Upper lobe of right lung (tissue), 1 donor: Measurements from ENCODE around the gene SYT1. TPM values are rescaled to one million over a fixed set of nuclear protein-coding genes. Genes with fewer than 3 reads are reported as not detected.
A peak's percentile ranks its signal among the peaks of the same experiment; 100 is the strongest.

ENCODE experiments used
- ATAC-seq: fragments of 200-7000 bp; cut with Tn5 transposase; one replicate; pipeline ENCODE4 v1.9.1; 2020; ENCODE audit warnings: mild to moderate bottlenecking, moderate library complexity
- DNase-seq: peaks from one replicate; pipeline ENCODE4 v3.0.0-alpha.2; 2020
- H3K27ac ChIP-seq: fragments of 200-600 bp; one replicate; pipeline ENCODE4 v1.8.0; 2022
- H3K27me3 ChIP-seq: fragments of 200-600 bp; one replicate; pipeline ENCODE4 v1.8.0; 2022; ENCODE audit warnings: mild to moderate bottlenecking
- H3K36me3 ChIP-seq: fragments of 200-600 bp; one replicate; pipeline ENCODE4 v1.8.0; 2022
- H3K4me1 ChIP-seq: fragments of 200-600 bp; one replicate; pipeline ENCODE4 v1.8.0; 2022
- H3K4me3 ChIP-seq: fragments of 200-600 bp; one replicate; pipeline ENCODE4 v1.8.0; 2022; ENCODE audit warnings: mild to moderate bottlenecking
- H3K9me3 ChIP-seq: fragments of 200-600 bp; one replicate; pipeline ENCODE4 v1.8.0; 2022
- intact Hi-C: fragments of 100-400 bp; cut with DNase I; formaldehyde crosslinking; loops from one replicate; pipeline ENCODE4 v1.11.0; 2022
- total RNA-seq: library from RNA; stranded (reverse); fragmentation: NEBNext Ultra II Directional; extraction: Animal tissue kit (Norgen Biotek cat#: 25700); gene quantifications from one replicate; pipeline ENCODE4 v1.2.1, GENCODE V29; 2021
- TF ChIP-seq, protein P1 (sequence below): fragments of 200-600 bp; IDR thresholded peaks from one replicate; pipeline ENCODE4 v1.8.0; 2022; ENCODE audit warnings: antibody characterized with exemption
- donor health status: DM: no; HTN: yes; CAD: no; lungs with severe emphysema.

The SYT1 gene
- total RNA-seq, 1 donor from 2014 or later: 0.58 TPM

GRCh38 chr12:79452906-79453305 lies 588.3 kb downstream of the SYT1 start:
- Histone ChIP-seq H3K27ac (no peak overlapping the region), H3K4me3 (no peak overlapping the region), H3K4me1 (no peaks in the 10 kb centered on the region), H3K36me3 (no peaks in the 10 kb centered on the region), H3K9me3 (no peaks in the 10 kb centered on the region), H3K27me3 (no peaks in the 10 kb centered on the region)
- intact Hi-C loops: no loop called here
- TF ChIP-seq, protein P1, sequence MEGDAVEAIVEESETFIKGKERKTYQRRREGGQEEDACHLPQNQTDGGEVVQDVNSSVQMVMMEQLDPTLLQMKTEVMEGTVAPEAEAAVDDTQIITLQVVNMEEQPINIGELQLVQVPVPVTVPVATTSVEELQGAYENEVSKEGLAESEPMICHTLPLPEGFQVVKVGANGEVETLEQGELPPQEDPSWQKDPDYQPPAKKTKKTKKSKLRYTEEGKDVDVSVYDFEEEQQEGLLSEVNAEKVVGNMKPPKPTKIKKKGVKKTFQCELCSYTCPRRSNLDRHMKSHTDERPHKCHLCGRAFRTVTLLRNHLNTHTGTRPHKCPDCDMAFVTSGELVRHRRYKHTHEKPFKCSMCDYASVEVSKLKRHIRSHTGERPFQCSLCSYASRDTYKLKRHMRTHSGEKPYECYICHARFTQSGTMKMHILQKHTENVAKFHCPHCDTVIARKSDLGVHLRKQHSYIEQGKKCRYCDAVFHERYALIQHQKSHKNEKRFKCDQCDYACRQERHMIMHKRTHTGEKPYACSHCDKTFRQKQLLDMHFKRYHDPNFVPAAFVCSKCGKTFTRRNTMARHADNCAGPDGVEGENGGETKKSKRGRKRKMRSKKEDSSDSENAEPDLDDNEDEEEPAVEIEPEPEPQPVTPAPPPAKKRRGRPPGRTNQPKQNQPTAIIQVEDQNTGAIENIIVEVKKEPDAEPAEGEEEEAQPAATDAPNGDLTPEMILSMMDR: no peak
- ATAC-seq (no peak), DNase-seq (no peak)

DNA sequence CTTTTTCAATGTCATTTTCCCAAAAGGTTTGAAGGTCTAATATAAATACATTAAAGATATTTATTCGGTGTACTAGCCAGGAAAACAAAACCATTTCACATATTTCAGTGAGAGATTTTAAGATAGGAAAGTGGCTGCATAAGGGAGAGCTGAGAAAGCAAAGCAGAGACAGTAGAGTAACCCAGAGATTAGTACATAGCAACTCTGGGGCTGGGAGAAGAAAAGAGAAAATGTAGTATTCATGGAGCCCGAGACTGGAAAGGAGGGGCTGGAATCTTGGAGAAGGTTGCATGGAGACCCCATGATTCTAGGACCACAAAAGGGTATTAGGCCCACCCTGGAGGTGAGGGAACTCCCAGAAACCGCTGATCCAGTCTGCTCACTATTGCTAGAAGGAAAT lies 589.2 kb downstream of the SYT1 start:
- TF ChIP-seq, protein P1: no peak
- H3K4me3 ChIP-seq: no peak overlapping the region
- no peaks in the 10 kb centered on the region for H3K4me1 ChIP-seq
- DNase-seq: no peak
- no peak overlapping the region for H3K27ac ChIP-seq
- ATAC-seq: no peak
- no peaks in the 10 kb centered on the region for H3K27me3 ChIP-seq
- H3K36me3 ChIP-seq: no peaks in the 10 kb centered on the region
- no peaks in the 10 kb centered on the region for H3K9me3 ChIP-seq
- intact Hi-C loops: no loop called here

DNA sequence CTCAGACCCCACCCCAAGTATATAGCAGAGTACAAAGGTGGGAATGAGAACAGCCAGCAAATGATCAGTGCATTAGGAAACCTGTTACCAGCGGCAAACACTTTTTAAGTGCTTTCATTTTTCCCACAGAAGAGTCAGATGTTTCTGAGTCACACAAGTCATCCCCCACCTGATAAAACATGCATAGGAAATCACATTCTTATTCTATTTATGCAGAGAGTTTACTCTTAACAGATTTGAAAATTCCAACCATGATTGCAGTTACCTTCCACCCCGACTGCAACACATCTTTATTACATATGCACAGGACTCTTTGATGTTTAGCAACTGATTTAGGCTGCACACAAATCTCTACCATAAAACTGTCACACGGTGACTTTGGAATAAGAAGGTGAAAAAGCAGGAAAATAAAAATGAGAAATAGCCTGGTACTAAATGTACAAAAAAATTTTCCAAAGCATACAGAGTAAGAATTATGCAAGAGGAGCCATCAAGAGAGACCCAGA lies 589.8 kb downstream of the SYT1 start:
- Histone ChIP-seq H3K27me3 (no peaks in the 10 kb centered on the region), H3K9me3 (no peaks in the 10 kb centered on the region), H3K4me1 (no peaks in the 10 kb centered on the region), H3K27ac (no peak overlapping the region), H3K36me3 (no peaks in the 10 kb centered on the region), H3K4me3 (no peak overlapping the region)
- ATAC-seq: peak; percentile 21
- no peak for DNase-seq
- TF ChIP-seq, protein P1: no peak
- intact Hi-C loops: no loop called here

GRCh38 chr12:79455286-79455685 lies 590.7 kb downstream of the SYT1 start:
- H3K4me1 ChIP-seq: no peaks in the 10 kb centered on the region
- H3K27me3 ChIP-seq: no peaks in the 10 kb centered on the region
- no peaks in the 10 kb centered on the region for H3K9me3 ChIP-seq
- H3K4me3 ChIP-seq: no peak overlapping the region
- TF ChIP-seq, protein P1: no peak
- ATAC-seq (no peak), DNase-seq (no peak)
- H3K27ac ChIP-seq: no peak overlapping the region
- intact Hi-C loops: no loop called here
- no peaks in the 10 kb centered on the region for H3K36me3 ChIP-seq

GRCh38 chr12:79482323-79482722 lies 617.7 kb downstream of the SYT1 start:
- ATAC-seq: peak; percentile 63
- no peaks in the 10 kb centered on the region for H3K9me3 ChIP-seq
- H3K27me3 ChIP-seq: no peaks in the 10 kb centered on the region
- intact Hi-C loops: no loop called here
- TF ChIP-seq, protein P1: no peak
- DNase-seq: no peak
- H3K4me1 ChIP-seq: no peaks in the 10 kb centered on the region
- H3K27ac ChIP-seq: no peak overlapping the region
- no peaks in the 10 kb centered on the region for H3K36me3 ChIP-seq
- no peak overlapping the region for H3K4me3 ChIP-seq

DNA sequence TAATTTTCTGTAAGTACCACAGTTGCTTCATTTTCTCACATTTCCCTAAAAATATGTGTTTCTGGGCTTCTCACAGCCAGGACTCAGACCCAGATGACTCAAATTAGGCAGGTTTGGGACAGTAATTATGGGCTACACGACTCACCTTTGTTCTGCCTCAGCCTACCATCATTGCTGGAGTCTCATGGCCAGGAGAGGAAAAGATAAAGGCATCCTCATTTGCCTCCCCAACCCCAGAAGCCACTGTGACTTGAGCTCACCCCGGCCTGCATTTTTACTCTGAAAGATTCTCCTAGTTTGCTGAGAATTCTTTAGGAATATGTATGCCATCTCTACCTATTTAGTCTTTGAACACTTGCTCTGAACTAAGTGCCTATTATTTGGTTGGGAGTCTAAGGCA lies 618.3 kb downstream of the SYT1 start:
- Histone ChIP-seq H3K36me3 (no peaks in the 10 kb centered on the region), H3K4me3 (no peak overlapping the region), H3K4me1 (no peaks in the 10 kb centered on the region), H3K27me3 (no peaks in the 10 kb centered on the region), H3K9me3 (no peaks in the 10 kb centered on the region), H3K27ac (no peak overlapping the region)
- TF ChIP-seq, protein P1: no peak
- intact Hi-C loops: no loop called here
- DNase-seq: no peak
- ATAC-seq: no peak
